NCI-H187 treated with DMSO at 0.1 percent for 48 hours (cell line): Measurements from ENCODE around the gene TWIST2.

ENCODE experiments used
- DNase-seq: peaks from one replicate; lab custom pipeline; 2025; lab: John Stamatoyannopoulos, UW

TWIST2 gene

DNA sequence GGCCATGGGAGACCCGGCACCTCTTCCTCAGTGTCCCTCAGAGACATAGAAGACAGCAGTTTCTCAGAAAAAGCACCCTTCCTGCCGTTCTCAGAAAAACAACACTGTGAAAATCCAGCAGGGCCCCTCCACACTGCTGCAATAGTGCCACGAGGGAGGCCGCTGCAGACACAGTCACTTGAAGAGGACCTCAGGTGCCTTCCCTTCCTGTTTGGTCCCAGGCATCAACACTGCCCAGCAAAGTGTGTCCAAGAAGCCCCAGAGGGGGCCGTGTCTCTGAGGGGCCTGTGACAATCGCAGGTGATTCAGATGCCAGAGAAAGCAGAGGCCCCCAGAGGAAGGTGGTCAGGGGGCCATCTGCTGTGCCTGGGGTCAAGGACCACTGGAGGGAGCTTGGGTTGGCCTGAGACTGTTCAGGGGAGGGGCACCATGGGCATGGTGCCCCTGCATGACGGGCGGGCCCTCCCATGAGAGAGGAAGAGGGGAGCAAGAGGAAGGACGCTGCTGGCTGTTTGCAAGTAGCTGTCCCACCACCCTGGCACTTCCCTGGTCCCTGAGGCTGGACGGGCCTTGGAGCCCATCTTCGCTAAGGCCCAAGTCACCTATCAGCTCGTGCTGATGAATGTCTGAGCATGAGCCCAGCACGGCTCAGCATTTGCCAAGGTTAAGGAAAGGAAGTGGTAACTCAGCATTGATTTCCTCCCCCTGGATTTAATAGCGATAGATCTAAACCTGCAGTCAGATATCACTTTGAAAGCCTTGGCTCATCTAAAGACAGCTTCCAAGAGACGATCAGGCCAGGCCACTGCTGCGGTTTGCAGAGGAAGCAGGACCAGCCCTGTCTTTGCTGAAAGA is 9.1 kb downstream of the TWIST2 start:
- no peak for DNase-seq

DNA sequence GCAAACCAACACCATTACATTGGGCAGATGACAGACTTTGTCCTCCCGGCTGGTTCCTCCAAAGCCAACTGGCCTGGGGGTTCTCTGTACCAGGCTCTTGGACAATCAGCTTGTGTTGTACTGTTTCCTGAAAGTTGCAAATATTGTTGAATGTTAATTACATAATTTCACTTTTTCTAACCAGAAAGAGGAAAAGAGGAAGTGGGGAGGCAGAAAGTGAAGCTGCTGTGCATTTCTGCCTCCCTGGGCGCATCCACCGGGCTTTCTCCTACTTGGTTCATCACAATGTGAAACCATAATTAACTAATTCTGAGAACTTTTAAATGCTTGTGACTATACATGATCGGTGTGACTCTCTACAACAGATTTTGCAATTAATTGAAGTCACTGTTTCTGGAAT is 10.1 kb downstream of the TWIST2 start:
- DNase-seq: no peak

DNA sequence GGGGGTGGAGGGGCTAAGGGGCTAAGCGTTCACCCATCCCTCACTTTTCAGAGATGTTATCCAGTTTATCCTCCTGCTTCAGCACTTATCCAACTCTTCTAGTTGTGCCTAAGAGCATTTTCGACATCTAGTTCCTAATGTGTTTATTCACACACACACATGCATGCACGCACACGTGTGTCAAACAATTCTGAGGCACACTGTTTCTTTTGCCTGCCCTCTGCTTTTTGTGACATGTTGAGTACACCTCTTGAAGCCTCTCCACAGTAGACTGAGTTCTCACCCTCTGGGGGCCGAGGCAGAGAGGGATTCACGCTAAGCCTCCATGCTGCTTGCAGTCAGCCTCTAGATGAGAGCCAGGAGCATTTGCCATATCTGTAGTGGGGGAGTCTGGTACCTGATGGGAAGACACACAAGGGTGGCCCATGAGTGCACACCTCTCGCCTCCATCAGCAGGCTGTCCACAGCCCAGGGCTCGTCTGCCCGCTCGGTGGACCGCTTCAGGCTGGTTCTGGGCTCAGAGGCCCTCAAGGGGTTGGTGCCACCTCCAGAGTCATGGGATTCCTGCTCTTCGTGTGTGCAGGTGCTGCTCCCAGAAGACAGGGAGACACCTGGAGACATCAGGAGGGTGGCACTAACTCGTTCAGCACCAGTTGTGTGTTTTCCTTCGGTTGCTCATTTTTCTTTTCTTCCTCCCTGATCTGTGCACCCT is 11.9 kb downstream of the TWIST2 start:
- no peak for DNase-seq

DNA sequence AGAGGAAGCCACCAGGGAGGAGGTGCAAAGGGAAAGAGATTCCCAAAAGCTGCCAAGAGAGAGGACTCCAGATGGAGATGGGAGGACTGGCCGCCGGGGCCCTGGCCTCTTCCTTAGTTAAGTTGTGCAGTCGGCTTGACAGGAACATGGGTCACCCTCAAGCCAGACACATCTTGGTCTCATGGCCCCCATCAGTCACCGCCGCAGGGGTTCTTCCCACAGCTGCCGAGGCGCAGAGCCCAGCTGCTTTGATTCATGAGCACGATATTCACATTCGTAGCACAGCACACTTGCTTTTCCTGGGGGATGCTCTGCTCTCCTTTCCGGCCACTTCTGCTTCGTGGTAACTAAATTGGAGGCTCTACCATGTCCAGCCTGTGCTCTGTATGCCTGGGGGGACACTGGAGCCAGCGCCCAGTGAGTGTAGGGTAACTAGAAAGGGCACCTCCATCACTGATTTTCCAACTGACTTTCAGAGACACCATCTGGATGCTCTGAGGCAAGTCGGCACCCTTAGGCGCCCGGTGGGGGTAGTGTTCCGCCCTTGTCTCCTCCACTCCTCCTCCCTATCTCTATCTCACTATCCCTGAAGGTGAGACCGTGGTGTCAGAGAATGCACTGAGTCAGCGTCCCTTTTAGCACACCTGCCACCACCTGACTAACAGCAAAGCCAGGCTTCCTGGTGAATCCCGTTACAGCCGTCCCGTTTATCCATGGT is 13.3 kb downstream of the TWIST2 start:
- DNase-seq: no peak

DNA sequence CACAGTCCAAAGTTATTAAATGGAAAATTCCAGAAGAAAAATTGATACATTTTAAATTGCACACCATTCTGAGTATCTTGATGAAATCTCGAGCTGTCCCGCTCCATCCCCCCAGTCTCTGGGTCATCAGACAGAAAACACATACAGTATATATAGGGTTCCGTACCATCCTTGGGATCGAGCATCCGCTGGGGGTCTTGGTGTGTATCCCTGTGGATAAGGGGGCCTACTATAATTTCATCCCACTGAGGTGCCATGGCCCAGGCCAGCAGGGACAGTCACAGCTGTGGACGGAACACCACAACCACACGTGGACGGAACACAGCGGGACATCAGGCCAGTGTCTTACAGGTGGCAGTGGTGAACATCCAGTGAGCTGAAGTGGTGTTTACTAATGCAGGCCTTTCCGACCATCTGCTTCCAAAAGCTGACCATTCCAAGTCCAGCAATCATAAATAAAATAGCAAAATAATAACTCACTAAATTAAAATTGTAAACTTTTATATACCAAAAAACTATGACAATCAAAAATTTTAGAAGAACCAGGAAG is 14.0 kb downstream of the TWIST2 start:
- no peak for DNase-seq

DNA sequence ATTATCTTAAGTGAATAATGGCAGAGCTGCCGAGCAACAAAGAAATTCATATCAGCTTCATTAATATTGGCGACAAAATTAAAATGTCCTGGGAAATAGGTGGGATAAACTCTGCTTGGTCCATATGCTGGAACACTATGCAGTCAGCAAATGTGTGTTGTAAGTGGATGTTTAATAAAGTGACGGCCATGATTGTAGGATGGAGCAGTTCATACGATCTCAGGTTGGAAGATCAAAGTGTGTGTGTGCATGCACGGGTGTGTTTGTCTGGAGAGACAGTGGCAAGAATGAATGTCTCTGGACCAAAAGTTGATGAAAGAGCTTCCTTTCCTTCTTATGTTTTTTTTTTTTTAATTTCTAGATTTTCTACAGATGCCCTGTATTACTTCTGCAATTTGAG is 14.8 kb downstream of the TWIST2 start:
- no peak for DNase-seq

DNA sequence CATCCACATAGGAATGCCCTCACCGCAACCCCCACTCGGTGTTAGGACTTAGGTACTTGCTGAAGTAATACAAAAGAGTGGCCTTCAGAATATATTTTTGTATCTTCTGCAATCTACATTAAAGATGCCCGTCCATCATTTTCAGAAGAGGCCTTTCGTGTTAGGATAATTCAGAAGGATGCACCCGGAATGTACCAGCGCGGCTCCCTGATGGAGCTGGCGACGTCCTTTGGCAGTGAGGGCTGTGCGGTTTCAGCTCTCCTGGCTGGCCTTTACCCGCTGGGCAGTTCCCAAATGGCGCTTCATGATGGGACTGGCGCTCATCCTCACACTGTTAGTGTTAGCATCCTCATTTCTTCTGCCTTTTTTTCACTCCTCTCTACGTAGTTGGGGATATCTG is 15.3 kb downstream of the TWIST2 start:
- DNase-seq: no peak

DNA sequence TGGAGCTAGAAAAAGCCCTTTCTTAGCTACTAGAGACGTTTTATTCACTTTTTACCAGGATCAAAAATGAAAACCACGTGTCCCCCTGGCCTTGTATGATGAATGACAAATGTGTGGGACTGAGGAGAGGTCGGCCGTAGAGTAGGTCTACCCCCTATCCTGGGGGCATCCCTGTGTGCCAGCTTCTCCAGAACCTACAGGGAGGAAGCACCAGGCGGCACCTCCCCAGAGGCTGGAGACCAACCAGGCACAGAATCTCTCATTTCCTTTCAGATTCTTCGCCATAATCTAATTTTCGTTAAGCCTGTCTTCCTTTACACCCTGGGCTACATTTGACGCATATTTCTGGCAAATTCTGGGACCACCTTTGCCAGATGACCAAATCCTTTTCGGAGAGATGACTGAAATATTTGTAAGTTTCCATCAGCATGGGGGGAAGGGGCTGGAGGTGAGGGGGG is 15.9 kb downstream of the TWIST2 start:
- no peak for DNase-seq

DNA sequence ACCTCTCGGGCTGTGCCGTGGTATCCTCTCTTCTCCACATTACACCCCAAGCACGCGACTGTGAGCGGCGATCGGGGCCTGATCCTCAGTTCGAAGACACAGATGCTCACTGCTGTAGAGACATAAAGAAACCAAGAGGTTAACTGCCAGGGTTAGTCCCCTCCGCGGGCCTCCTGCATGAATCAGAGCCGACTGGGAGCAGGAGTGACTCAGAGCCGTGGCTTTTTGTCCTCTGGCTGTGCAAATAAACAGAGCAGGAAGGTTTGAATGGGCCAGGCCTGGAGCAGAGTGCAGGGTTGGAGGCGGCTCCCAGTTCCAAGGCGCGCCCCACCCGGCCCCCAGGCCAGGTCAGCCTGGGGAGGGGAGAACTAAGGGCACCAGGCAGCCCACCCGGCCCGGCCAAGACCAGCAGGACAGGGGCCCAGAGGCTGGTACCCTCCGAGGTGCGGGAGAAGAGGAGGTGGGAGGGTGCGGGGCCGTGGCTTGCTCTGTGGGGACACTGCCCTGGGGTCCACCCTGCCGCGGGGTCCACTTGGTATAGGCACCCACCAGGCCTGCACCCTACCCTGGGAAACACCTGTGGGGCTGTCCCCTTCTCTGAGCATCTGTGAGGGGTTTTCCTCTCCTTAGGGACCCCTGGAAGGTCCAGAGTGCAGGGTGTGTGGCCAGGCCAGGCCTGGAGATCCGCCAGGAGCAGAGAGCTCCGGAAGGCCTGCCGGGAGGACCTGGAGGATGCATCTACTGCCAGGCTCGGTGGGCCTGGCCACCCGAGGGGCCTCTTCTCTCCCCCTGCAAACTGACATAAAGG is 16.5 kb downstream of the TWIST2 start:
- no peak for DNase-seq

DNA sequence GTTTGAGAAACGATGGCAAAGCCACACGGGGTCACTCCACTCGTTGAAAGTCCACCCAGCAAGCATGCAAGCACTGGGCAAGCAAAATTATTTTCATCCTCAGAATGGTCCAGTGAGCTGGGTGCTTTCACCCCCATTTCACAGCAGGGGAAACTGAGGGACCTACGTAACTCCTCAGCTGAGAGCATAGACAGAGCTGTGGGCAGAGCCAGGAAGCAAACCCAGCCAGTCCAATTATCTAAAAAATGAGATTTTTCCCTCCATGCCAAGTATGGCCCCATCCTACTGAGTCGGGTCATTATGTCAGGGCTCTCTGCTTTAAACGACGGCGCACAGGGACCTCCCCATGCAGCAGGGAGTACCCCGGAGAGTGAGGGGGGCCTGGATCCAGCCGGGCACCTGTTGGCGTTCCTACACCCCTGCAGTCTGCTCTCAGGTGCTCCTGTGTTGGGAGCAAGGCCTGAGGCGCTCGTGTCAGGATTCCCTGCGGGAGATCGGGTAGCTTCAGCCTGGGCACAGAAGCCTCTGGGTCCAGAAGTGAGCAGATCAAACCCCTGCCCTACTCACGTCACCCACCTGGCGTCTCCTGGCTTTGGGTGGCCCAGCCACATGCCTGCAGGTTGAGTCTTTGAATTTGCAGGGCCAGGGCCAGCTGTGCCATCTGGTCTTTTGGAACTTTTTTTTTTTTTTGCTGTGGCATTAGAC is 17.3 kb downstream of the TWIST2 start:
- no peak for DNase-seq

DNA sequence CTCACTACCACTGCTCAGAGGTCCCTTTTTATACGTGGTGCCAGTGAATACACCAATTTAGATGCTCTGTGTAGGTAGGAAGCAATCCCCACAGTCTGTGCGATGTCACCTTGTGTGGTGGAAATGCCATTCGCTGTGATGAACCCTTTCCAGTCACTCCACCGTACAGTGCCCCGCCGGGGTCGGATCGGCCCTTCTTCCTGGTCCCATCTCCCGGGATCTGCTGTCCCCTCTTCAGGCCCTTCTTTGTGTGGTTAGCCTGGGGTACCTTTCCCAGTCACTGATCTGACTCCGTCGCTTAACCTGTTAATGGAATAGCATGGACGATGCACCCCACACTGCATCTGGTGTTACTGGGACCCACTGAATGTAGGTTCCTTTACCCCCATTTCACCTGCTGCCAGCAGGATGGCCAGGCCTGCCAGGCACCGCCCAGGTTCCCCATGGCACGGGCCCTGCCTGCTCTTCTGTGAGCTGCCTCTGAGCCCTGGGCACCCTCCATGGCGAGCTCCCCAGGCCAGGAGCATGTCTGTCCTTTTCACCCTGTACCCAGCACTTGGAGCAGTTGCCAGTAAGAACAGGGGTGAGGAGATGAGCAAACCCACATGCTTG is 18.0 kb downstream of the TWIST2 start:
- DNase-seq: no peak

DNA sequence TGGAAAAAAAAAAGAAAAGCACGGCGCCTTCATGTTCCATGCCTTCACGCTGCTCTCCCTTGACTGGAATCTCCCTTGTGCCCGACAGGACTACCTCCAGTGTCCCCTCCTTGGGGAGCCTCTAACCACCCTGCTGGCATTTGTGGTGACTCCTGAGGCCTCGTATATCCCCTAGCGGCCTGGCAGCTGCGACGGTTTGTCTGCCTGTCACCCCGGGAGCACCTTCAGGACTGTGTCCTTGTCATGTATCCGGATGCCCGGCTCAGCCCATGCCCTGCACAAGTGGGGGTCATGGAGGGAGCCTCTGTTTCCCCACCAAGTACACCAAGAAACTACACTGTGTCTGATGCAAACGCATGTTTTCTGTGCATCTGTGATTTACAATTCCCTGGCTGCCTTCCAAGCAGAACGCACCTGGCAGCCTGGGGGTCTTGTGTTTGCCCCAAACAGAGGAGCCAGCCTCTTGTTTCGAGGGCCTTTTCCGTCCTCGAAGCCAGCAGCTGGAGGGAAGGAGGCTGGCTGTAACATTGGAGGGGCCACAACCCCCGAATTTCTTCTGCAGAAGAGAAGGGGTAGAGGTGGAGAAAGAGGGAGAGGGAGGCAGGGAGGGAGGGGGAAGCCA is 18.9 kb downstream of the TWIST2 start:
- DNase-seq: no peak

DNA sequence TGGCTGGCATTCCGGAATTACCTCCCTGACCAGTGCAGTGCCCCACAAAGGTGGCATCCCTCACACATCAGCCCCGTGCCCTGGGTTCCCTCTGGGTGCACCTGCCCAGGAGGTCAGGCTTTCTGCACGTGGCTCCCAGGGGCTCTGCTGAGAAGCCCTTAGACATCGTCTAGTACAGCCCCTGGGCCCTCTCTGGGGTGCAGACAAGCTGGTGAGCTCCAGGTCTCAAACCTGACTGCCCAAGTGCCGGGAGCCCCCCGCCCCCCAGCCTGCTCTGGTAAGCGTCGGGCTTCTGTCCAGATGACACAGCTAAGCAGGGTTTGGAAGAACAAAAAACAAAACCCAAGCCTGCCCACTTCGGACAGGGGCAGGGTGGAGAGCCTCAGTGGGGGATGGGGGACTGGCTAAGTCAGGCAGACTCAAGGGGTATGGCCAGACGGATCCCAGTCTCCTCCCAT is 20.2 kb downstream of the TWIST2 start:
- DNase-seq: no peak

DNA sequence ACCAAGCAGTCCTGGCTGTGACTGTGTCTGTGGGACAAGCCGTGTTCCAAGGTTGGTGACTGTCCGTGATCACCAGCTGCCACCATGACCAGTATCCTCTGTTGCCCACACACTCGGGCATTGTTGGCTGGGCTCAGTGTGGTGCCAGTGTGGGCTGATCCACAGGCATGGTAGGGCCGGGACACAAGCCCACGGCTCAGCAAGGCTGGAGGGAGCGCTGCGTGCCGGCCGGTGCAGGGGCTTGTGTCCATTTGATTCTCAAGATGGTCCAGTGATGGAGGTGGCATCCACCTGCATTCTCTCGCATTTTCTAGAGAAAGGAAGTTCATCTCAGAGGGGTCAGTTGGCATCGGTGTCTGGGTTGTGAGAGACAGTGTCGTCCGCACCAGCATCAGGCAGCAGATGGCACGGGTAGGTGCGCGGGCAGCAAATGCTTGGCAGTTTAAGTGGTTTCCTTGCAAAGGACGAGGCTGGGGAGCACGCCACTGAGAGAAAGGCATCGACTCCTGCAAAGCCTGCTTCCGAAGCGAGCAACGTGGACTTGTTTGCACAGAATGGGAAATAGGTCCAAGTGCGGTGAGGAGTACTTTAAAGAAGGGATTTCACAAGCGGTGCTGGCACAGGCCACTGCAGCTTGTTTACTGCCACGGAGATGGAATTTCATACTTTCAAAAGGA is 20.9 kb downstream of the TWIST2 start:
- DNase-seq: no peak

DNA sequence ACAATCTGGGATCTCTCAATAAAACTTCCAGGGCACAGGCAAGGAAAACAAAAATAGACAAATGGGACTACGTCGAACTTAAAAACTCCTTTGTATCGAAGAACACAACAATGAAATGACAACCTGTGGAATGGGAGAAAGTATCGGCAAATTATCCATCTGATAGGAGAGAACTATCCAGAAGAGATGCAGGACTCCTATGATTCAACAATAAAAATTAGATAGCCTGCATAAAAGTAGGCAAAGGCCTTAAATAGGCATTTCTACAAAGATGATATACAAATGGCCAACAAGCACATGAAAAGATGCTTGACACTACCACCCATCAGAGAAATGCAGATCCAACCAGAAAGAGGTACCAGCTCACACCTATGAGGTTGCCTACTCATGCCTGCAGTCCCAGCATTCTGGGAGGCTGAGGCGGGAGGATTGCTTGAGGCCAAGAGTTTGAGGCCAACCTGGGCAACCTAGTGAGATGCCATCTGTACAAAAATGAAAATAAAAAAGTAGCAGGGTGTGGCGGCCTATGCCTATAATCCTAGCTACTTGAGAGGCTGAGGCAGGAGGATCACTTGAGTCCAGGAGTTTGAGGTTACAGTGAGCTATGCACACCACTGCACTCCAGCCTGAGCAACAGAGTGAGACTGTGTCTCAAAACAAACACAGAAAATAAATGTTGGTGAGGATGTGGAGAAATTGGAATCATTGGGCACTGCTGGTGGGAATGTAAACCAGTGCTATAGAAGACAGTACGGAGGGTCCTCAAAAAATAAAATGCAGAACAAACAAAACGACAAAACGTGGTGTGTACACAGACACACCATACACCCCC is 21.6 kb downstream of the TWIST2 start:
- no peak for DNase-seq

DNA sequence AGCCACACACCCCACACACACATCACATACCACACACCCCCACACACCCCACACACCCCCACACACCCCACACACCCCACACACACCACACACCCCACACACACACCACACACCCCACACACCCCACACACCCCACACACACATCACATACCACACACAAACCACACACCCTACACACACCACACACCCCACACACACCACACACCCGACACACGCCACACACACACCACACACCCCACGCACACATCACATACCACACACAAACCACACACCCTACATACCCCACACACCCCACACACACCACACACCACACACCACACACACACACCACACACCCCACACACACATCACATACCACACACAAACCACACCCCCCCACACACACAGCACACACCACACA is 22.4 kb downstream of the TWIST2 start:
- DNase-seq: no peak

DNA sequence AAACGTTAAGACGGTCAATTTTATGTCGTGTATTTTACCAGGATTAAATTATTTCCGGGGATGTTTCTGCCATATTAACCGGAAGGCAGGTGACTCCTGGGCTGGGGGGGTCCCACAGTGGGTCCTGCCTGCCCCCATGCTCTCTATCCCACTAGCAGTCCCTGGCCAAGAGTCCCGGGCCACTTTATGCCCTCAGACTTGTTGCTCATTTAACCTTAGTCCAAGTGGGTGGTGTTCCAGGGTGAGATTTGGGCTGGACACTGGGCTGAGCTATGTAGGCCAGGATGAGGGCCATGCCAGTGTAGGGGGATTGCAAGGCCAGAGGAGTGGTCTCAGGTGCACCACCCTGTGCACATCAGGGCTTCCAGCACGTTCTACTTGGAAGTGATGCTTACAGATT is 24.1 kb downstream of the TWIST2 start:
- DNase-seq: no peak

DNA sequence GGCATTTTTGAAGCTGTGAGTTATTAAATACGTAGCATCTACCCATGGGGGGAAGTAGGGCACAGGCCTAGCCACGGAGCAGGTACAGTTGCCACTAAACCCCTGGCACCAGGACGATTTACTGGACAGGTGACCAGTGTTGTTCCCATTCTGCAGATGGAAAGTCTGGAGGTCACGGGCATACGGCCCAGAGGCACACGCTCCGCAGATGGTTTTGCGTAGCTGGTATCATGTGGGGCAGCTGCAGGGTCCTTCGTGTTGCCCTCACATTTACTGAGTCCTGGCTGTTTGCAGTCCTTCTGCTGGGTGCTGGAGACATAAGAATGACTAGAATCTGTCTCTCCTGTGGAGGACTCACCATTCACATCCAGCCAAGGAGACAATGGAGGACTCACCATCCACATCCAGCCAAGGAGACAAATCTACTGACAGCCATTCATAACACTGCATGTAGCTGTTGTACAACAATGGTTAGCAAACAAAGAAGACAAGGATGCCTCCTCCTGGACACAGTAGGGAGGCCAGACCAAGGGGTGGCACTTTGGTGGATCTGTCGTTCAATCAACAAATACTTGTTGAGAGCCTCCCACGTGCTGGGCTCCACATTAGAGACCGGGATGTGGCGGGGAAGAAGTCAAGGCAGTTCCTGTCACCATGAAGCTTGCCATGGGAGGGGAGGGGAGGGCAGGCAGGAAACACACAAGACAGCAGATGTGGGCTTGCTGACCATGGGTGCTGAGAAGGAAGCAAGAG is 24.9 kb downstream of the TWIST2 start:
- no peak for DNase-seq
